Thoracic aorta (tissue), 2 donors: ENCODE measurements around the gene NOVA1. TPM values are rescaled to one million over a fixed set of nuclear protein-coding genes. Genes with fewer than 3 reads are reported as not detected.

Source experiments
- ATAC-seq: fragments of 150-250 bp; one replicate; pipeline ENCODE4 v1.8.0; 2017; ENCODE audit warnings: low read depth; ENCODE audit not compliant: insufficient number of reproducible peaks, low FRiP score
- DNase-seq: peaks from one replicate; pipeline ENCODE4 v3.0.0-alpha.2; 2020; ENCODE audit warnings: low spot score
- H3K27ac ChIP-seq, 2 donors: fragments of 200-600 bp; sonication (generic); 1 replicate in 1 of 2; 2 replicates in 1 of 2; pipeline ENCODE4 v1.5.1; 2016; ENCODE audit warnings: mild to moderate bottlenecking in 2 of 2, moderate library complexity in 2 of 2
- H3K27me3 ChIP-seq: fragments of 200-600 bp; sonication (generic); replicated peaks from 2 replicates; pipeline ENCODE4 v1.6.0; 2016; ENCODE audit warnings: mild to moderate bottlenecking; ENCODE audit not compliant: insufficient read depth
- H3K36me3 ChIP-seq: fragments of 200-600 bp; sonication (generic); one replicate; pipeline ENCODE4 v1.5.1; 2016
- H3K4me1 ChIP-seq, 2 donors: fragments of 200-600 bp; sonication (generic); 1 replicate in 1 of 2; 2 replicates in 1 of 2; pipeline versions ENCODE4 v1.5.1 to v1.6.0; 2016; ENCODE audit warnings: low read depth in 2 of 2, mild to moderate bottlenecking in 1 of 2; ENCODE audit not compliant: control insufficient read depth in 1 of 2
- H3K4me3 ChIP-seq: fragments of 200-600 bp; sonication (generic); 2 replicates; pipeline ENCODE4 v1.5.1; 2016; ENCODE audit warnings: mild to moderate bottlenecking
- H3K9me3 ChIP-seq: fragments of 200-600 bp; sonication (generic); 2 replicates; pipeline ENCODE4 v1.5.1; 2016
- total RNA-seq, 2 donors: library from RNA; depleted of rRNA; stranded (reverse); fragments of >200 nt; gene quantifications; one replicate each; pipeline versions ENCODE4 v1.1.0 to v1.2.3, GENCODE V29; 2016
- TF ChIP-seq, protein P1 (sequence below): fragments of 200-600 bp; sonication (generic); IDR thresholded peaks from one replicate; pipeline ENCODE4 v1.5.1; 2019; ENCODE audit warnings: antibody characterized with exemption

NOVA1 gene
- total RNA-seq, 2 donors from 2014 or later, result 10.2 to 11.0 TPM

- ATAC-seq (no peak), DNase-seq (no peak)
- Histone ChIP-seq H3K9me3 (no peaks in the 10 kb centered on the region), H3K27me3 (no peaks in the 10 kb centered on the region), H3K4me3 (no peak overlapping the region), H3K4me1 (no peaks in the 10 kb centered on the region), H3K27ac (no peak overlapping the region), H3K36me3 (no peaks in the 10 kb centered on the region)
- TF ChIP-seq, protein P1, sequence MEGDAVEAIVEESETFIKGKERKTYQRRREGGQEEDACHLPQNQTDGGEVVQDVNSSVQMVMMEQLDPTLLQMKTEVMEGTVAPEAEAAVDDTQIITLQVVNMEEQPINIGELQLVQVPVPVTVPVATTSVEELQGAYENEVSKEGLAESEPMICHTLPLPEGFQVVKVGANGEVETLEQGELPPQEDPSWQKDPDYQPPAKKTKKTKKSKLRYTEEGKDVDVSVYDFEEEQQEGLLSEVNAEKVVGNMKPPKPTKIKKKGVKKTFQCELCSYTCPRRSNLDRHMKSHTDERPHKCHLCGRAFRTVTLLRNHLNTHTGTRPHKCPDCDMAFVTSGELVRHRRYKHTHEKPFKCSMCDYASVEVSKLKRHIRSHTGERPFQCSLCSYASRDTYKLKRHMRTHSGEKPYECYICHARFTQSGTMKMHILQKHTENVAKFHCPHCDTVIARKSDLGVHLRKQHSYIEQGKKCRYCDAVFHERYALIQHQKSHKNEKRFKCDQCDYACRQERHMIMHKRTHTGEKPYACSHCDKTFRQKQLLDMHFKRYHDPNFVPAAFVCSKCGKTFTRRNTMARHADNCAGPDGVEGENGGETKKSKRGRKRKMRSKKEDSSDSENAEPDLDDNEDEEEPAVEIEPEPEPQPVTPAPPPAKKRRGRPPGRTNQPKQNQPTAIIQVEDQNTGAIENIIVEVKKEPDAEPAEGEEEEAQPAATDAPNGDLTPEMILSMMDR, result no peak
These were observed 24.8 kb upstream of the NOVA1 start for GRCh38 chr14:26622611-26623010.

DNA sequence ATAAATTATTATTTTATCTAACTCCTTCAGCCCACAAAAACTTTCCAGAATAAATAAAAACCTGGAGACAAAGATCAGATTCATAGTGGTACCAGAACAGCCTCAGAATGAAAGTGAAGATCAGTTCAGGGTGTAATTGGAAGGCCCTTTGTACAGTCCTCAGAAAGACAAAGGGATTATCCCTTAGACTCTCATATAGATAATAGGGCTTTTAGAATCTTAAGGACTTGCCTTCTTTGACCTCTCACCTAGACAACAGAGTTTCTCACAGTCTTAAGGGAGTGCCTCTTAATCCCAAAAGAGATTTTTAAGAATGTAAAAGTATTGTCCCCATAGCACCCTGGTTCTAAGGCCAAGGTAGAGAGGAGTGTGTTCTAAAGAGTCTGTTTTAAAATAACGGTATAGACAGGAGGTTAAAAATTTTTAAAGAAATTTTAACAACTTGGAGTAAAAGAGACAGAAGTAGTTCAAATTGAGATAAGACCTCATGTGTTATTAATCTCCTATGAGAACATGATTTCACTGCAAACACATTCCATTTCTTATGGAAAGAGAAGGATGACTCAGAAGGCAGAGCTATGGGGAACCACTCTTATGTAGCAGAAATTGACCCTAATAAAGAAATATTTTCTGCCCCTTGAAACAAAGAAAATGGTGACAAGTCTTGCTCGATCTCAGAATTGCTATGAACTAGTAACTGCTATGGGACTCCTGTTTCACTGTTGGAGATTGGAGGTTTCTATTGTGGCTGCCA is 24.2 kb upstream of the NOVA1 start:
- H3K36me3 ChIP-seq, result no peaks in the 10 kb centered on the region
- H3K27ac ChIP-seq, result no peak overlapping the region
- no peak for ATAC-seq
- H3K4me3 ChIP-seq, result no peak overlapping the region
- no peak for DNase-seq
- H3K9me3 ChIP-seq, result no peaks in the 10 kb centered on the region
- no peaks in the 10 kb centered on the region for H3K27me3 ChIP-seq
- TF ChIP-seq, protein P1, result no peak
- no peaks in the 10 kb centered on the region for H3K4me1 ChIP-seq

DNA sequence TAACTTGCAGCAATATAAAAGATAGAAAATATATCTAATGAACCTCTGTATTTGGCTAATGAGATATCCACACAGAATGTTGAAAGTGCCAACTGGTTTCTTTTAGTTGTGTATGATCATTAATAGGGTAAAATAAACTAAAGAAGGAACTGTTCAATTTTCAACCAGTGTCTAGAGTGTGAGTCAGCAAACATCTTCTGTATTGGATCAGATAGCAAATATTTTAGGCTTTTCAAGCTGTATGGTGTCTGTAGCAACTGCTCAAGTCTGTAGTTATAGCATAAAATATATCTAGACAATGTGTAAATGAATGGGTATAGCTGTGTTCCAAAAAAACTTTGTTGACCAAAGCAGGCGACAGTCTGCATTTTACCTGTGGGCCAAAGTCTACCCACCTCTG is 23.5 kb upstream of the NOVA1 start:
- TF ChIP-seq, protein P1, result no peak
- Histone ChIP-seq H3K27me3 (no peaks in the 10 kb centered on the region), H3K4me3 (no peak overlapping the region), H3K9me3 (no peaks in the 10 kb centered on the region), H3K36me3 (no peaks in the 10 kb centered on the region), H3K4me1 (no peaks in the 10 kb centered on the region), H3K27ac (no peak overlapping the region)
- no peak for ATAC-seq
- DNase-seq, result no peak

DNA sequence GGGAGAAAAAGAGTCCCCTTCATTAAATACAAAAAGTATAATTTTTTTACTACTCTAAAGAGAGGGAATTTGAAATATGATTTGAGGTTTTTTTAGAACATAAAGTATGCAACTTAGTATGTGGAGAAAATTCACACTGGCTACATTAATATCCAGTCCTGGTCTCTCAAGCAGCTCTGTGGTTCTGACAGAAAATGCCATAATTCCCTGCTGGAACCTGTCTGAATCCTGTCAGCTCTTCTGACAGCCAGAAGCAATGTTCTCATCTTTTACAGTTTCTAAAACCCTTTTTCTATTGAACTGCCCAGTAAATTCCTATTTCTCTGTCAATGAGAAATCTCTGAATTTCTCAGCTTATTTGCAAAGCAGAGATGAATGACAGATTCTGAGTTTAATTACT is 13.4 kb upstream of the NOVA1 start:
- no peaks in the 10 kb centered on the region for H3K9me3 ChIP-seq
- no peaks in the 10 kb centered on the region for H3K36me3 ChIP-seq
- TF ChIP-seq, protein P1, result no peak
- H3K4me1 ChIP-seq, result no peaks in the 10 kb centered on the region
- no peaks in the 10 kb centered on the region for H3K27me3 ChIP-seq
- ATAC-seq, result no peak
- H3K27ac ChIP-seq, result no peak overlapping the region
- H3K4me3 ChIP-seq, result no peak overlapping the region
- DNase-seq, result no peak

DNA sequence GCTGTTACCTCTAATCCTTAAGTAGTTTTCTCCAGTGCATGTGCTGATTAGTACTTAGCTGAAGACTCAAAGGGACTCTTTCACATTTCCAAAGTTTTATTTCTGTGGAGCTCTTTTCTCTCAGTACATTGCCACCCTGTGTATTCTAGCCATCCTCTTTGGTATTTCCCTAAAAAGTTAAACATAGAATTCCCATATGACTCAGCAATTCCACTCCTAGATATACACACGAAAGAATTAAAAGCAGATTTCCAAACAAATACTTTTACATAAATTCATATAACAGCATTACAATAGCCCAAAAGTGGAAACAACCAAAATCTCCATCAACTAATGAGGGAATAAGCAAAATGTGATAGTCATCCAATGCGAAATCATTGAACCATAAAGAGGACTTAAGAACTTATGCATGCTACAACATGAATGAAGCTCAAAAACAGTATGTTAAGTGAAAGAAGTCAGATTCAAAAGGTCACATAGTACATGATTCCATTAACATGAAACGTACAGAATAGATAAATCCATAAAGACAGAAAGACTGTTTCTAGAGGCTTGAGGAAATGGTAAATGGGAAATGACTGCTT is 9.0 kb upstream of the NOVA1 start:
- ATAC-seq, result no peak
- Histone ChIP-seq H3K4me3 (no peak overlapping the region), H3K9me3 (no peaks in the 10 kb centered on the region), H3K36me3 (no peaks in the 10 kb centered on the region), H3K27ac (no peak overlapping the region), H3K27me3 (no peaks in the 10 kb centered on the region), H3K4me1 (no peaks in the 10 kb centered on the region)
- DNase-seq, result no peak
- TF ChIP-seq, protein P1, result no peak
